Skeletal muscle satellite cell (primary cell): ENCODE results near the gene NQO2.

ENCODE experiments used
- H3K27me3 ChIP-seq: 2 replicates; pipeline ENCODE4 v1.7.0; 2013; ENCODE audit warnings: low read length; ENCODE audit not compliant: control insufficient read depth, insufficient read depth
- H3K36me3 ChIP-seq: 2 replicates; pipeline ENCODE4 v1.7.0; 2013; ENCODE audit warnings: mild to moderate bottlenecking, control low read depth, low read length; ENCODE audit not compliant: insufficient read depth
- H3K4me1 ChIP-seq: 2 replicates; pipeline ENCODE4 v1.7.0; 2013; ENCODE audit warnings: low read length; ENCODE audit not compliant: control insufficient read depth, insufficient read depth
- H3K4me2 ChIP-seq: 2 replicates; pipeline ENCODE4 v1.7.0; 2013; ENCODE audit warnings: mild to moderate bottlenecking, low read length
- H3K4me3 ChIP-seq: 2 replicates; pipeline ENCODE4 v1.7.0; 2013; ENCODE audit warnings: low read length
- H3K9ac ChIP-seq: 2 replicates; pipeline ENCODE4 v1.7.0; 2013; ENCODE audit warnings: mild to moderate bottlenecking, low read depth, low read length, moderate library complexity
- H3K9me3 ChIP-seq: replicated peaks from 2 replicates; pipeline ENCODE4 v1.7.0; 2013; ENCODE audit warnings: mild to moderate bottlenecking, control low read depth, low read length

NQO2 gene

GRCh38 chr6:2960935-2961334, 38.8 kb upstream of the NQO2 start:
- no peak overlapping the region for H3K9ac ChIP-seq
- H3K27me3 ChIP-seq, result no peaks in the 10 kb centered on the region
- H3K4me3 ChIP-seq, result no peak overlapping the region
- peaks cover 9% of the 10 kb centered on the region for H3K36me3 ChIP-seq
- H3K4me1 ChIP-seq, result peaks cover 29% of the 10 kb centered on the region
- H3K9me3 ChIP-seq, result no peaks in the 10 kb centered on the region
- H3K4me2 ChIP-seq, result peak overlapping the region; percentile 43

- no peak overlapping the region for H3K4me3 ChIP-seq
- H3K4me2 ChIP-seq, result no peak overlapping the region
- no peak overlapping the region for H3K9ac ChIP-seq
- no peaks in the 10 kb centered on the region for H3K27me3 ChIP-seq
- peaks cover 29% of the 10 kb centered on the region for H3K4me1 ChIP-seq
- no peaks in the 10 kb centered on the region for H3K9me3 ChIP-seq
- H3K36me3 ChIP-seq, result peaks cover 5% of the 10 kb centered on the region
Observed at GRCh38 chr6:2961506-2961905, 38.2 kb upstream of the NQO2 start.

GRCh38 chr6:2962004-2962403, 37.7 kb upstream of the NQO2 start:
- Histone ChIP-seq H3K36me3 (peaks cover under 1% of the 10 kb centered on the region), H3K9me3 (no peaks in the 10 kb centered on the region), H3K27me3 (no peaks in the 10 kb centered on the region), H3K4me1 (peaks cover 29% of the 10 kb centered on the region), H3K4me2 (no peak overlapping the region), H3K4me3 (no peak overlapping the region), H3K9ac (no peak overlapping the region)

- Histone ChIP-seq H3K4me1 (peaks cover 29% of the 10 kb centered on the region), H3K9me3 (no peaks in the 10 kb centered on the region), H3K9ac (no peak overlapping the region), H3K4me3 (no peak overlapping the region), H3K36me3 (no peaks in the 10 kb centered on the region), H3K4me2 (no peak overlapping the region), H3K27me3 (no peaks in the 10 kb centered on the region)
Observed at GRCh38 chr6:2962636-2963035, 37.1 kb upstream of the NQO2 start.

GRCh38 chr6:2963756-2964155, 35.9 kb upstream of the NQO2 start:
- Histone ChIP-seq H3K27me3 (no peaks in the 10 kb centered on the region), H3K36me3 (peaks cover 7% of the 10 kb centered on the region), H3K4me2 (no peak overlapping the region), H3K4me3 (no peak overlapping the region), H3K4me1 (peaks cover 21% of the 10 kb centered on the region), H3K9me3 (no peaks in the 10 kb centered on the region), H3K9ac (no peak overlapping the region)

- H3K27me3 ChIP-seq, result no peaks in the 10 kb centered on the region
- no peak overlapping the region for H3K4me3 ChIP-seq
- H3K4me1 ChIP-seq, result peaks cover 18% of the 10 kb centered on the region
- H3K36me3 ChIP-seq, result peaks cover 7% of the 10 kb centered on the region
- H3K4me2 ChIP-seq, result no peak overlapping the region
- H3K9ac ChIP-seq, result no peak overlapping the region
- no peaks in the 10 kb centered on the region for H3K9me3 ChIP-seq
Observed at GRCh38 chr6:2964793-2965505, 34.7 kb upstream of the NQO2 start.

- H3K27me3 ChIP-seq, result no peaks in the 10 kb centered on the region
- H3K9ac ChIP-seq, result no peak overlapping the region
- H3K4me3 ChIP-seq, result no peak overlapping the region
- H3K9me3 ChIP-seq, result no peaks in the 10 kb centered on the region
- H3K4me2 ChIP-seq, result no peak overlapping the region
- H3K36me3 ChIP-seq, result peaks cover 7% of the 10 kb centered on the region
- H3K4me1 ChIP-seq, result peaks cover 12% of the 10 kb centered on the region
Observed at GRCh38 chr6:2966347-2966746, 33.3 kb upstream of the NQO2 start.

GRCh38 chr6:2967936-2968335, 31.8 kb upstream of the NQO2 start:
- peaks cover 7% of the 10 kb centered on the region for H3K36me3 ChIP-seq
- no peak overlapping the region for H3K4me2 ChIP-seq
- peaks cover 19% of the 10 kb centered on the region for H3K4me1 ChIP-seq
- H3K4me3 ChIP-seq, result no peak overlapping the region
- H3K9ac ChIP-seq, result no peak overlapping the region
- no peaks in the 10 kb centered on the region for H3K27me3 ChIP-seq
- no peaks in the 10 kb centered on the region for H3K9me3 ChIP-seq

- H3K36me3 ChIP-seq, result peaks cover 7% of the 10 kb centered on the region
- H3K4me3 ChIP-seq, result no peak overlapping the region
- H3K4me1 ChIP-seq, result peaks cover 19% of the 10 kb centered on the region
- no peaks in the 10 kb centered on the region for H3K27me3 ChIP-seq
- no peaks in the 10 kb centered on the region for H3K9me3 ChIP-seq
- H3K9ac ChIP-seq, result no peak overlapping the region
- H3K4me2 ChIP-seq, result no peak overlapping the region
Observed at GRCh38 chr6:2968600-2969135, 31.0 kb upstream of the NQO2 start.

- Histone ChIP-seq H3K4me1 (peaks cover 19% of the 10 kb centered on the region), H3K4me2 (peak overlapping the region; percentile 86), H3K4me3 (no peak overlapping the region), H3K36me3 (peaks cover 7% of the 10 kb centered on the region), H3K9ac (no peak overlapping the region), H3K9me3 (no peaks in the 10 kb centered on the region), H3K27me3 (no peaks in the 10 kb centered on the region)
Observed at GRCh38 chr6:2969549-2969948, 30.1 kb upstream of the NQO2 start.

GRCh38 chr6:2970034-2970685, 29.5 kb upstream of the NQO2 start:
- peak overlapping the region; percentile 86 for H3K9ac ChIP-seq

More at GRCh38 chr6:2970034-2970685, 29.5 kb upstream of the NQO2 start:
- Histone ChIP-seq H3K4me1 (peaks cover 19% of the 10 kb centered on the region), H3K9me3 (no peaks in the 10 kb centered on the region), H3K27me3 (no peaks in the 10 kb centered on the region), H3K36me3 (peaks cover 7% of the 10 kb centered on the region), H3K4me2 (peak overlapping the region; percentile 86), H3K4me3 (peak overlapping the region; percentile 73)
